KMS-11 (cell line): ENCODE results near the gene MYOM3.
A peak's percentile ranks its signal among the peaks of the same experiment; 100 is the strongest.
"Not testable (repeated sequence)": the region's sequence is repeated elsewhere in the genome, so short reads cannot be mapped to it uniquely, and the experiment has no call there.

Experiments used
- H2AFZ ChIP-seq: fragments of 200-600 bp; sonication (generic); 2 replicates; pipeline ENCODE4 v1.6.1; 2016; ENCODE audit warnings: antibody characterized with exemption, mixed run types, low read depth
- H3K27ac ChIP-seq: fragments of 200-600 bp; sonication (generic); 2 replicates; pipeline ENCODE4 v1.6.1; 2016; ENCODE audit warnings: mild to moderate bottlenecking, mixed run types
- H3K27me3 ChIP-seq: fragments of 200-600 bp; sonication (generic); 2 replicates; pipeline ENCODE4 v1.6.1; 2017; ENCODE audit warnings: mild to moderate bottlenecking, low read depth, mixed run types, moderate library complexity; ENCODE audit not compliant: insufficient read depth
- H3K36me3 ChIP-seq: fragments of 200-600 bp; sonication (generic); 2 replicates; pipeline ENCODE4 v1.6.1; 2017; ENCODE audit warnings: mild to moderate bottlenecking, mixed run types; ENCODE audit not compliant: insufficient read depth
- H3K4me1 ChIP-seq: fragments of 200-600 bp; sonication (generic); 2 replicates; pipeline ENCODE4 v1.6.1; 2016; ENCODE audit warnings: mild to moderate bottlenecking, low read depth, mixed run types; ENCODE audit not compliant: poor library complexity, severe bottlenecking
- H3K4me2 ChIP-seq: fragments of 200-600 bp; sonication (generic); 2 replicates; pipeline ENCODE4 v1.7.0; 2016; ENCODE audit warnings: mild to moderate bottlenecking, mixed run types
- H3K4me3 ChIP-seq: fragments of 200-600 bp; sonication (generic); IDR thresholded peaks from 2 replicates; pipeline ENCODE4 v1.6.1; 2017; ENCODE audit warnings: low read depth, low read length, mixed read lengths; ENCODE audit not compliant: insufficient read depth
- H3K79me2 ChIP-seq: fragments of 200-600 bp; sonication (generic); 2 replicates; pipeline ENCODE4 v1.6.1; 2016; ENCODE audit warnings: low read depth, mixed run types; ENCODE audit not compliant: insufficient read depth
- H3K9ac ChIP-seq: fragments of 200-600 bp; sonication (generic); 2 replicates; pipeline ENCODE4 v1.6.1; 2016; ENCODE audit warnings: mild to moderate bottlenecking, mixed run types
- H4K20me1 ChIP-seq: fragments of 200-600 bp; sonication (generic); 2 replicates; pipeline ENCODE4 v1.6.1; 2016; ENCODE audit warnings: mild to moderate bottlenecking, mixed run types; ENCODE audit not compliant: insufficient read depth
- CTCF ChIP-seq: fragments of 200-600 bp; sonication (generic); conservative IDR thresholded peaks from 2 replicates; pipeline ENCODE4 v1.6.1; 2017; ENCODE audit warnings: low read depth, mild to moderate bottlenecking, antibody characterized with exemption, low read length, moderate library complexity, mixed read lengths

MYOM3 gene

GRCh38 chr1:24032981-24033380 lies 79.0 kb downstream of the MYOM3 start:
- Histone ChIP-seq H3K79me2 (no peaks in the 10 kb centered on the region), H3K4me1 (peaks cover 11% of the 10 kb centered on the region), H4K20me1 (no peaks in the 10 kb centered on the region), H3K36me3 (no peaks in the 10 kb centered on the region), H2AFZ (no peak overlapping the region), H3K9ac (no peak overlapping the region), H3K27me3 (no peaks in the 10 kb centered on the region), H3K27ac (no peak overlapping the region), H3K4me3 (no peak overlapping the region), H3K4me2 (no peak overlapping the region)
- TF ChIP-seq CTCF: no peak

GRCh38 chr1:24030976-24031516 lies 80.9 kb downstream of the MYOM3 start:
- H3K9ac ChIP-seq, H3K36me3 ChIP-seq, H3K79me2 ChIP-seq, H3K27me3 ChIP-seq, H2AFZ ChIP-seq, H4K20me1 ChIP-seq, H3K4me2 ChIP-seq, H3K4me3 ChIP-seq, H3K27ac ChIP-seq: not testable (repeated sequence)
- H3K4me1 ChIP-seq: peaks cover 11% of the 10 kb centered on the region

GRCh38 chr1:24027838-24028468 lies 84.0 kb downstream of the MYOM3 start:
- Histone ChIP-seq H3K4me3 (no peak overlapping the region), H3K36me3 (no peaks in the 10 kb centered on the region)
- TF ChIP-seq CTCF: peak; percentile 43

GRCh38 chr1:24022581-24023361 lies 89.2 kb downstream of the MYOM3 start:
- Histone ChIP-seq H2AFZ (no peak overlapping the region), H3K4me2 (no peak overlapping the region)
- no peak for TF ChIP-seq CTCF

More at GRCh38 chr1:24027838-24028468, 84.0 kb downstream of the MYOM3 start:
- Histone ChIP-seq H3K4me1 (peaks cover 11% of the 10 kb centered on the region), H3K4me2 (no peak overlapping the region), H3K9ac (no peak overlapping the region), H3K79me2 (no peaks in the 10 kb centered on the region), H2AFZ (no peak overlapping the region), H3K27ac (no peak overlapping the region), H4K20me1 (no peaks in the 10 kb centered on the region), H3K27me3 (no peaks in the 10 kb centered on the region)

More at GRCh38 chr1:24022581-24023361, 89.2 kb downstream of the MYOM3 start:
- Histone ChIP-seq H3K27ac (no peak overlapping the region), H3K4me3 (no peak overlapping the region), H4K20me1 (no peaks in the 10 kb centered on the region), H3K27me3 (no peaks in the 10 kb centered on the region), H3K79me2 (no peaks in the 10 kb centered on the region), H3K36me3 (no peaks in the 10 kb centered on the region), H3K9ac (no peak overlapping the region), H3K4me1 (no peaks in the 10 kb centered on the region)
